WTC11 (cell line): ENCODE measurements around the gene ANKRD26.

Experiments used
- CBFB ChIP-seq: sonication (generic); formaldehyde crosslinking; IDR thresholded peaks from 2 replicates; pipeline ENCODE4 v1.8.1; 2022; ENCODE audit warnings: mild to moderate bottlenecking, low read depth, missing genetic modification reagents
- KAT7 ChIP-seq: sonication (generic); formaldehyde crosslinking; IDR thresholded peaks from 2 replicates; pipeline ENCODE4 v1.8.1; 2023; ENCODE audit warnings: missing genetic modification reagents, mild to moderate bottlenecking, borderline replicate concordance
- MAX ChIP-seq: sonication (generic); formaldehyde crosslinking; IDR thresholded peaks from 2 replicates; pipeline ENCODE4 v1.8.0; 2022; ENCODE audit warnings: mild to moderate bottlenecking, missing genetic modification reagents
- NFYB ChIP-seq: sonication (generic); formaldehyde crosslinking; conservative IDR thresholded peaks from 2 replicates; pipeline ENCODE4 v1.8.0; 2022; ENCODE audit warnings: low read depth, missing genetic modification reagents
- NR2C2 ChIP-seq: sonication (generic); formaldehyde crosslinking; IDR thresholded peaks from 2 replicates; pipeline ENCODE4 v1.8.0; 2022; ENCODE audit warnings: mild to moderate bottlenecking, missing genetic modification reagents
- PRDM15 ChIP-seq: sonication (generic); formaldehyde crosslinking; IDR thresholded peaks from 2 replicates; pipeline ENCODE4 v1.8.0; 2022; ENCODE audit warnings: missing genetic modification reagents
- SOX15 ChIP-seq: fragments of 250-450 bp; sonication (Bioruptor Pico); IDR thresholded peaks from 2 replicates; pipeline ENCODE4 v1.9.0; 2021; ENCODE audit warnings: mild to moderate bottlenecking
- TF ChIP-seq, protein P1 (sequence below): fragments of 200-600 bp; IDR thresholded peaks from 2 replicates; pipeline ENCODE4 v1.8.0; 2022; ENCODE audit warnings: antibody characterized with exemption
- TF ChIP-seq, protein P2 (sequence below): sonication (generic); formaldehyde crosslinking; conservative IDR thresholded peaks from 2 replicates; pipeline ENCODE4 v1.8.1; 2022; ENCODE audit warnings: mild to moderate bottlenecking, missing genetic modification reagents
- TF ChIP-seq, protein P3 (sequence below): sonication (generic); formaldehyde crosslinking; IDR thresholded peaks from 2 replicates; pipeline ENCODE4 v1.8.1; 2023; ENCODE audit warnings: mild to moderate bottlenecking, missing genetic modification reagents

DNA sequence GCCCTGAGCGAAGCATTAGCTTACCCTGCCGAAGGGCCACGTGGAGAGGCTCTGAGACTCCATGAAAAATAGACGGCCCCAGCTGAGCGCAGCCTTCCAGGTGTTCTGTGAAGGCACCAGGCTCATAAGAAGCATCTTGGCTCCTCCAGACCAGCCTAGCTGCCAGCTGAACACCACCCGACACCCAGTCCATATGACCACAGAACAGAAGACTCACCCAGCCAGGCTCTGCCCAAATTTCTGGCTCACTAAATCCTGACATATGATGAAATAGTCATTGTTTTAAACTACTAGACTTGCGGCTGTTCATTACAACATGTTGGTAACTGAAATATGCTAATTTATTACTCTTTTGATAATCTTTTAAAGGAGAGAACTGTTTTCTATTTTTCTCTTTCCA lies 140.0 kb downstream of the ANKRD26 start:
- TF ChIP-seq, protein P1, sequence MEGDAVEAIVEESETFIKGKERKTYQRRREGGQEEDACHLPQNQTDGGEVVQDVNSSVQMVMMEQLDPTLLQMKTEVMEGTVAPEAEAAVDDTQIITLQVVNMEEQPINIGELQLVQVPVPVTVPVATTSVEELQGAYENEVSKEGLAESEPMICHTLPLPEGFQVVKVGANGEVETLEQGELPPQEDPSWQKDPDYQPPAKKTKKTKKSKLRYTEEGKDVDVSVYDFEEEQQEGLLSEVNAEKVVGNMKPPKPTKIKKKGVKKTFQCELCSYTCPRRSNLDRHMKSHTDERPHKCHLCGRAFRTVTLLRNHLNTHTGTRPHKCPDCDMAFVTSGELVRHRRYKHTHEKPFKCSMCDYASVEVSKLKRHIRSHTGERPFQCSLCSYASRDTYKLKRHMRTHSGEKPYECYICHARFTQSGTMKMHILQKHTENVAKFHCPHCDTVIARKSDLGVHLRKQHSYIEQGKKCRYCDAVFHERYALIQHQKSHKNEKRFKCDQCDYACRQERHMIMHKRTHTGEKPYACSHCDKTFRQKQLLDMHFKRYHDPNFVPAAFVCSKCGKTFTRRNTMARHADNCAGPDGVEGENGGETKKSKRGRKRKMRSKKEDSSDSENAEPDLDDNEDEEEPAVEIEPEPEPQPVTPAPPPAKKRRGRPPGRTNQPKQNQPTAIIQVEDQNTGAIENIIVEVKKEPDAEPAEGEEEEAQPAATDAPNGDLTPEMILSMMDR, result no peak
- TF ChIP-seq, protein P2, sequence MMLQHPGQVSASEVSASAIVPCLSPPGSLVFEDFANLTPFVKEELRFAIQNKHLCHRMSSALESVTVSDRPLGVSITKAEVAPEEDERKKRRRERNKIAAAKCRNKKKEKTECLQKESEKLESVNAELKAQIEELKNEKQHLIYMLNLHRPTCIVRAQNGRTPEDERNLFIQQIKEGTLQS (CRISPR knock-in tag), result no peak
- TF ChIP-seq MAX (CRISPR knock-in tag) (no peak), NFYB (CRISPR knock-in tag) (no peak), KAT7 (CRISPR knock-in tag) (no peak), CBFB (CRISPR knock-in tag) (no peak), NR2C2 (no peak), PRDM15 (CRISPR knock-in tag) (no peak), SOX15 (no peak)
- TF ChIP-seq, protein P3, sequence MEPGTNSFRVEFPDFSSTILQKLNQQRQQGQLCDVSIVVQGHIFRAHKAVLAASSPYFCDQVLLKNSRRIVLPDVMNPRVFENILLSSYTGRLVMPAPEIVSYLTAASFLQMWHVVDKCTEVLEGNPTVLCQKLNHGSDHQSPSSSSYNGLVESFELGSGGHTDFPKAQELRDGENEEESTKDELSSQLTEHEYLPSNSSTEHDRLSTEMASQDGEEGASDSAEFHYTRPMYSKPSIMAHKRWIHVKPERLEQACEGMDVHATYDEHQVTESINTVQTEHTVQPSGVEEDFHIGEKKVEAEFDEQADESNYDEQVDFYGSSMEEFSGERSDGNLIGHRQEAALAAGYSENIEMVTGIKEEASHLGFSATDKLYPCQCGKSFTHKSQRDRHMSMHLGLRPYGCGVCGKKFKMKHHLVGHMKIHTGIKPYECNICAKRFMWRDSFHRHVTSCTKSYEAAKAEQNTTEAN, result no peak
